GM12864 (cell line): Measurements from ENCODE around the gene STRN.

Source experiments
- DNase-seq: peaks from one replicate; pipeline ENCODE4 v3.0.0-alpha.2; 2011; ENCODE audit warnings: low read depth
- H3K4me3 ChIP-seq: 2 replicates; pipeline ENCODE4 v1.5.1; 2011; ENCODE audit warnings: mild to moderate bottlenecking, low read depth, low read length, control low read depth
- TF ChIP-seq, protein P1 (sequence below): IDR thresholded peaks from 2 replicates; pipeline ENCODE4 v1.5.1; 2011; ENCODE audit warnings: low read depth, mild to moderate bottlenecking, moderate library complexity, low read length, control low read depth, inconsistent platforms; ENCODE audit errors: missing control alignments

STRN gene

DNA sequence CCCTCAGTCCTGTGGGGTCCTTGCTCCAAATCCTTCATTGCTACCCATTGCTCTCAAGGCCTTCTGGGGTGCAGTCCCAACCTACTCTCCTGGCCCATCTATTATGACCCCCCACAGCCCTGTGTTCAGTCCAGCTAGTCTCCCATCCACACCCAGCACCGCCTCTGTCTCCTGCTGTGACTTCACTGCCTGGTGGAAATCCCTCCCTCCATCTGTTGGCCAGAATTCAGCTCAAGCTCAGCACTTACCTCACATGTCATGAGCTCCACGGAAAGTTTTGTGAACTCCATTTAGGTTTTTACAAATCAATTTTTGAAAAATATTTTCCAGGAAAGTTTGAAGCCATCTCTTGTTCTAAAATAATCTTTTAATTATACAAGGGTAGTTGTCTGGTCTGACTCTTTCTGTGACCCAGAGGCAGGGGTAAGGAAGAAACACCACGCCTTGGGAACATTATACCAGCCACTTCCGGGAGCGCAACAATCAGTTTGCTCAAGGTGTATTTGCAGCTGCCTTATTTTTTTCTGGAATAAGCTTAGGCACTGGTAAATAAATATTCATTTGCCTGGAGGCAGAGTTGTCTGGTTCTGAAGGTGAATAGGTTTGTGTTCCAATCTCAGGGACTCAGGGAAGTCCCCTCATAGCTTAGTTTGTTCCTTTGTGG, 159.0 kb downstream of the STRN start:
- DNase-seq: no peak

GRCh38 chr2:36805635-36806224, 160.6 kb downstream of the STRN start:
- TF ChIP-seq, protein P1, sequence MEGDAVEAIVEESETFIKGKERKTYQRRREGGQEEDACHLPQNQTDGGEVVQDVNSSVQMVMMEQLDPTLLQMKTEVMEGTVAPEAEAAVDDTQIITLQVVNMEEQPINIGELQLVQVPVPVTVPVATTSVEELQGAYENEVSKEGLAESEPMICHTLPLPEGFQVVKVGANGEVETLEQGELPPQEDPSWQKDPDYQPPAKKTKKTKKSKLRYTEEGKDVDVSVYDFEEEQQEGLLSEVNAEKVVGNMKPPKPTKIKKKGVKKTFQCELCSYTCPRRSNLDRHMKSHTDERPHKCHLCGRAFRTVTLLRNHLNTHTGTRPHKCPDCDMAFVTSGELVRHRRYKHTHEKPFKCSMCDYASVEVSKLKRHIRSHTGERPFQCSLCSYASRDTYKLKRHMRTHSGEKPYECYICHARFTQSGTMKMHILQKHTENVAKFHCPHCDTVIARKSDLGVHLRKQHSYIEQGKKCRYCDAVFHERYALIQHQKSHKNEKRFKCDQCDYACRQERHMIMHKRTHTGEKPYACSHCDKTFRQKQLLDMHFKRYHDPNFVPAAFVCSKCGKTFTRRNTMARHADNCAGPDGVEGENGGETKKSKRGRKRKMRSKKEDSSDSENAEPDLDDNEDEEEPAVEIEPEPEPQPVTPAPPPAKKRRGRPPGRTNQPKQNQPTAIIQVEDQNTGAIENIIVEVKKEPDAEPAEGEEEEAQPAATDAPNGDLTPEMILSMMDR: no peak
- DNase-seq: no peak
- no peak overlapping the region for H3K4me3 ChIP-seq

More for the DNA sequence above, 159.0 kb downstream of the STRN start:
- TF ChIP-seq, protein P1: no peak
- no peak overlapping the region for H3K4me3 ChIP-seq

- DNase-seq: no peak
- TF ChIP-seq, protein P1: no peak
- H3K4me3 ChIP-seq: no peak overlapping the region
Measured at GRCh38 chr2:36802952-36803351, 163.4 kb downstream of the STRN start.

GRCh38 chr2:36801088-36801487, 165.2 kb downstream of the STRN start:
- TF ChIP-seq, protein P1: no peak
- DNase-seq: no peak
- no peak overlapping the region for H3K4me3 ChIP-seq

GRCh38 chr2:36800381-36800780, 166.0 kb downstream of the STRN start:
- DNase-seq: no peak
- TF ChIP-seq, protein P1: no peak
- H3K4me3 ChIP-seq: no peak overlapping the region

GRCh38 chr2:36798724-36799123, 167.6 kb downstream of the STRN start:
- TF ChIP-seq, protein P1: no peak
- DNase-seq: no peak
- H3K4me3 ChIP-seq: no peak overlapping the region
